Right lobe of liver (tissue), 4 donors: ENCODE results near the gene NLN.
"Not testable (repeated sequence)": the region's sequence is repeated elsewhere in the genome, so short reads cannot be mapped to it uniquely, and the experiment has no call there.

ENCODE experiments used
- POLR2A ChIP-seq: fragments of 450-650 bp; IDR thresholded peaks from one replicate; pipeline ENCODE4 v1.6.1; 2017; ENCODE audit warnings: antibody characterized with exemption, mild to moderate bottlenecking
- TF ChIP-seq, protein P1 (sequence below), 4 donors: fragments of 200-600 bp in 3 of 4; fragments of 450-650 bp in 1 of 4; IDR thresholded peaks; one replicate each; pipeline versions ENCODE4 v1.5.1 to v1.8.0; 2016 to 2022; ENCODE audit warnings: antibody characterized with exemption in 4 of 4, mild to moderate bottlenecking in 2 of 4
- donor health status: DM: no; HTN: no; CAD: no.
- donor health status: DM: no; HTN: no; CAD: no.
- donor health status: DM: no; HTN: yes; CAD: no.

DNA sequence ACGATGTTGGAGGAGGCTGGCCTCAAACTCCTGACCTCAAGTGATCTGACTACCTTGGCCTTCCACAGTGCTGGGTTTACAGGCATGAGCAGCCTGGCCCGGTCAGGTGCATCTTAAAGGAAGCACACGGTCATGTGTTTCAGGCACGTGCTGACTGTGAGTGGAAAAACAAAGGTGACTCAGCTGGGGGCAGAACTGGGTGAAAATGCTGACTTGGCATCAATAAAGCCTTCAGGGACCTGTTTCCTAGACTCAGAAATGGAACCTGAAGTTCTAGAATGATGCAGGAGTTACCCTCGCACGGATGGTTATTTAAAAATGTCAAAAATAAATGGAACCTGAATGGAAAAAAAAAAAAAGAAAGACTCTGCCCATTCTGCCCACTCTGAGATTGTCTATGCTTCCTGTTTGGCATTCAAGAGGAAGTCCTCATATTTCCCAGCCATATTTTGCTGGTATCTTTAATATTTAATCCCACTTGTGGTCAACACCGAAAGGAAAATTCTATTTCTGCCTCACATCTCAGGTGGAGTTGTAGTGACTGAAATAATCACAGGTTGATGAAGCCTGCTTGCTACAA lies 12.3 kb downstream of the NLN start:
- TF ChIP-seq, protein P1, sequence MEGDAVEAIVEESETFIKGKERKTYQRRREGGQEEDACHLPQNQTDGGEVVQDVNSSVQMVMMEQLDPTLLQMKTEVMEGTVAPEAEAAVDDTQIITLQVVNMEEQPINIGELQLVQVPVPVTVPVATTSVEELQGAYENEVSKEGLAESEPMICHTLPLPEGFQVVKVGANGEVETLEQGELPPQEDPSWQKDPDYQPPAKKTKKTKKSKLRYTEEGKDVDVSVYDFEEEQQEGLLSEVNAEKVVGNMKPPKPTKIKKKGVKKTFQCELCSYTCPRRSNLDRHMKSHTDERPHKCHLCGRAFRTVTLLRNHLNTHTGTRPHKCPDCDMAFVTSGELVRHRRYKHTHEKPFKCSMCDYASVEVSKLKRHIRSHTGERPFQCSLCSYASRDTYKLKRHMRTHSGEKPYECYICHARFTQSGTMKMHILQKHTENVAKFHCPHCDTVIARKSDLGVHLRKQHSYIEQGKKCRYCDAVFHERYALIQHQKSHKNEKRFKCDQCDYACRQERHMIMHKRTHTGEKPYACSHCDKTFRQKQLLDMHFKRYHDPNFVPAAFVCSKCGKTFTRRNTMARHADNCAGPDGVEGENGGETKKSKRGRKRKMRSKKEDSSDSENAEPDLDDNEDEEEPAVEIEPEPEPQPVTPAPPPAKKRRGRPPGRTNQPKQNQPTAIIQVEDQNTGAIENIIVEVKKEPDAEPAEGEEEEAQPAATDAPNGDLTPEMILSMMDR (IDR thresholded peaks at IDR 0.05), result not testable (repeated sequence)
- not testable (repeated sequence) for TF ChIP-seq POLR2A
